ENCODE data around the gene POMT1. TPM values are rescaled to one million over a fixed set of nuclear protein-coding genes. Genes with fewer than 3 reads are reported as not detected.

The POMT1 gene
- total and polyA plus RNA-seq, 2 experiments from 2014 or later = 20.2 to 32.4 TPM

DNA sequence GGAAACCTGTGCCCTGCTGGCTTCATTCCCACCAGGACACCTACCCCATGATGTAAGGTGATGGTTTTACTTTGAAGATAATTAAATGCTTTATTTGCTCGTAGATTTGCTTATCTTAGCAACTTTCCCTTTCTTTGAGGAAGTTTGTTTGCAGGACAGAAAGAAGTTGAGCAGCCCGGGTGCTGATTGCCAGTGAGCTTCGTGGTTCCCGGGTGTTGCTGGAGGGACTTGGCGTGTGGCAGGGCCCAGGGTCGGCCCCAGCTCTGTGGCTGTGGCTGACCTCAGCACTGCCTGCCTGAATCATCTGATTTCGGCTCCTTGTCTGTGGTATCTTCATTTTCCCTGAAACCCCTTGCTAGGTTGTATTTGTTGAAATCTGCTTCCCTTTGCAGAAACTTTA lies 8.7 kb downstream of the POMT1 start:
- Mint-ChIP-seq H3K36me3 (ENCODE audit: low read depth) (peaks cover 42% of the 10 kb centered on the region), H3K4me3 (no peak overlapping the region), H3K4me1 (no peaks in the 10 kb centered on the region), H3K27me3 (ENCODE audit: insufficient read depth, low read depth, poor library complexity) (peaks cover 6% of the 10 kb centered on the region), H3K27ac (no peak overlapping the region), H3K9me3 (no peaks in the 10 kb centered on the region)
- Histone ChIP-seq H3F3A (replicated peaks; ENCODE audit: low read depth) (peaks cover 7% of the 10 kb centered on the region; the same call in 1 of the 2 replicates), H3K4me3 (no peak overlapping the region), H3K79me2 (replicated peaks; ENCODE audit: insufficient read depth) (no peaks in the 10 kb centered on the region), H3K27me3 (ENCODE audit: insufficient read depth) (no peaks in the 10 kb centered on the region), H2AFZ (no peak overlapping the region), H3K9me2 (ENCODE audit: insufficient read depth) (no peaks in the 10 kb centered on the region), H3K4me2 (no peak overlapping the region), H3K4me1 (ENCODE audit: insufficient read depth) (no peaks in the 10 kb centered on the region), H3K27ac (ENCODE audit: low read depth) (no peak overlapping the region), H4K20me1 (replicated peaks; ENCODE audit: insufficient read depth) (no peaks in the 10 kb centered on the region), H3K36me3 (ENCODE audit: insufficient read depth) (peaks cover 13% of the 10 kb centered on the region)
- DNase-seq (ENCODE audit: low spot score) (no peak), ATAC-seq (no peak)
- no peak for TF ChIP-seq ZNF462 (CRISPR knock-in tag; IDR thresholded peaks at IDR 0.05)
- no peak for TF ChIP-seq EZH2 (IDR thresholded peaks at IDR 0.05; ENCODE audit: low read depth, unreplicated experiment)
- TF ChIP-seq, protein P1, sequence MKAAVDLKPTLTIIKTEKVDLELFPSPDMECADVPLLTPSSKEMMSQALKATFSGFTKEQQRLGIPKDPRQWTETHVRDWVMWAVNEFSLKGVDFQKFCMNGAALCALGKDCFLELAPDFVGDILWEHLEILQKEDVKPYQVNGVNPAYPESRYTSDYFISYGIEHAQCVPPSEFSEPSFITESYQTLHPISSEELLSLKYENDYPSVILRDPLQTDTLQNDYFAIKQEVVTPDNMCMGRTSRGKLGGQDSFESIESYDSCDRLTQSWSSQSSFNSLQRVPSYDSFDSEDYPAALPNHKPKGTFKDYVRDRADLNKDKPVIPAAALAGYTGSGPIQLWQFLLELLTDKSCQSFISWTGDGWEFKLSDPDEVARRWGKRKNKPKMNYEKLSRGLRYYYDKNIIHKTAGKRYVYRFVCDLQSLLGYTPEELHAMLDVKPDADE (IDR thresholded peaks at IDR 0.05) = no peak
- no peak for TF ChIP-seq NANOG (IDR thresholded peaks at IDR 0.05; ENCODE audit: borderline replicate concordance)
- TF ChIP-seq CTCF (conservative IDR thresholded peaks at IDR 0.05; ENCODE audit: low read depth in 2 of 2) = no peak

Measured in GM23338 (cell line).